Hepatocyte (in vitro differentiated cells): Measurements from ENCODE around the gene PDGFRB.

Source experiments
- CTCF ChIP-seq: fragments of 200-600 bp; sonication (generic); IDR thresholded peaks from 2 replicates; pipeline ENCODE4 v1.5.1; 2016; ENCODE audit warnings: antibody characterized with exemption, mild to moderate bottlenecking; ENCODE audit not compliant: poor library complexity
- EZH2 ChIP-seq: fragments of 200-600 bp; sonication (generic); IDR thresholded peaks from 2 replicates; pipeline ENCODE4 v1.6.1; 2016; ENCODE audit warnings: antibody characterized with exemption, mild to moderate bottlenecking, borderline replicate concordance

GRCh38 chr5:150204590-150204960 lies 48.9 kb upstream of the PDGFRB start:
- TF ChIP-seq CTCF (no peak), EZH2 (no peak)
